ENCODE measurements around the gene FGF21. TPM values are rescaled to one million over a fixed set of nuclear protein-coding genes. Genes with fewer than 3 reads are reported as not detected.

FGF21 gene
- total RNA-seq, 1 donor from 2014 or later: not detected

DNA sequence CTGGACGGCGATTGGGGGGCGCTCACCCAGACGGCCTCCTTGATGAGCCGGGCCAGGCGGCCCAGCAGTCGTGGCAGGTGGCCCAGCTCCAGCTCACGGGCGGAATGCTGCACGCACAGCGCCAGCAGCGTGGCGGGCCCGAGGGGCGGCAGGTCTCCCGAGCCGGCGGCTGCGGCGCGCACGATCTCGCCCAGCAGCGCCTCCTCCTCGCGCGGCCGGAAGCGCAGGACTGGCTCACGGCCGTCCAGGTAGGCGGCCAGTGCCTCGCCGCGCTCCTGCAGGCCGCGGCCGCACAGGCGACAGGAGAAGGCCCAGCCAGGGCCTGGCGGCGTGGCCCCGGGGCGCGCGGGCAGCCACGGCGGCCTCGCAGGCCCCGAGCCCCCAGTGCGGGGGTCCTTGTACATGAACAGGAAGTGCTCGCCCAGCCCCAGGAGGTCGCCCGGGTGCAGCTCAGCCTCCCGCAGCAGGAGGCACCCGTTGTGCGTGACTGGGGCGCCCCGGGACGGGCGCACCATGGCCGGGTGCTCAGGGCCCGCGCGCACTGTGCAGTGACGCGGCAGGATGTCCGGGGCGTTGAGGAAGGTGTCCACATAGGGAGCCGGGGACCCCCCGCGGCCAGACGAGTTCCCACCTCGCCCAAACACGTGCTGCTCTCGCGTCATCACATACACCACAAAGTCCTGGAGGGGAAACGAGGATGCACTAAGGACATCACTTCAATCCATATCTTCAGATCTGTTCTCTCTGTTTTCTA, 26.2 kb upstream of the FGF21 start:
- DNase-seq (ENCODE audit: low spot score): no peak

DNA sequence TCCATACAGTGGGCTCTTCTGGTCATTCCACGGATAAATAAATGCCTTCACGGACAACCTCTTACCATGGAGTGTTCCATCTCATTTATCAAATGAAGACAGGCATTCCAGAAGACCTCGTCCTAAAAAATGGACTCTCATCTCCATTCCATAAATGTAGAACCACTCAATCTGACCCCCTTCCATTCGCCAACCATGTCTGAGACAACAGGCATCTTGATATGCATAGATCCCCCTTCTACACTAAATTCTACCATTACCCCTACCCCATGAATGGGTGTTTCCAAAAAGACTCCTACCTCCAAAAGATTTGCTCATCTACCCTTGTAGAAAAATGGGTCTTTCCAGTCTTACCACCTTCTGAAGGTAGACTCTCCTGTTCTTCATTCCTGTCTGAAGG, 23.9 kb upstream of the FGF21 start:
- no peak for DNase-seq (ENCODE audit: low spot score)

DNA sequence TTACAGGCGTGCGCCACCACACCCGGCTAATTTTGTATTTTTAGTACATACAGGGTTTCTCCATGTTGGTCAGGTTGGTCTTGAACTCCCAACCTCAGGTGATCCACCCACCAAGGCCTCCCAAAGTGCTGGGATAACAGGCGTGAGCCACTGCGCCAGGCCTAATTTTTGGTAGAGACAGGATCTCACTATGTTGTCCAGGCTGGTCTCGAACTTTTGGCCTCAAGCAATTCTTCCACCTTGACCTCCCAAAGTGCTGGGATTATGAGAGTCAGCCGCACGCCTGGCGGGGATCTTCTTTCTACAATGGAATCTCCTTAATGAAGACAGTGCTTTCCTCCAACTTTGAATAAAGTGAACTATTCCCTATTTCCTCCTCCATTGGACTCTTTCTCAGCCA, 20.7 kb upstream of the FGF21 start:
- no peak for DNase-seq (ENCODE audit: low spot score)

DNA sequence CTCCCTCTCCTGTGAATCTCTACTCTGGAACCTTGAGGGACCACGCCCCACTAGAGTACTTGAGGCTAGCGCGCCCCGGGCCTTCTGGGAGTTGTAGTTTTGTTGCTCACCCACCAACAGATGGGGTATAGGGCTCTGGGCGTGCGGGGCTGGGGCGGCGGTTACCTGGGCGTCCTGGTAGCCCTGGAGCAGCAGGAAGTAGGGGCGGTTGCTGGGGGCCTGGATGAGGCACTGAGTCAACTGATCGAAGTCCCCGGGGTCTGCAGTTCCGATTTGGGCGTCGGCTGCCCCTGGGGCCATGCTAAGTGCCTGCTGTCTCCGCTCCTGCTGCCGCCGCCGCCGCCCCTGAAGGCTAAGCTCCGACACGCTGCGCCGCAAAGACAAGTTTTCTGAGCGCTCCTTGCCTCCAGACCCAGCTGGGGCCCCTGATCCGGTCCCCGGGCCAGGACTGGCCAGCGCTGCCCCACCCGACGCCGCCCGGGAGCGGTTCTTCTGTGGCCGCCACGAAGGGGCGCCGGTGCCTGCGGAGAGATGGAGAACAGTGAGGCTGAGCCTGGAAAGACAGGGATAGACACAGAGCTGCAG, 20.2 kb upstream of the FGF21 start:
- DNase-seq (ENCODE audit: low spot score): no peak

DNA sequence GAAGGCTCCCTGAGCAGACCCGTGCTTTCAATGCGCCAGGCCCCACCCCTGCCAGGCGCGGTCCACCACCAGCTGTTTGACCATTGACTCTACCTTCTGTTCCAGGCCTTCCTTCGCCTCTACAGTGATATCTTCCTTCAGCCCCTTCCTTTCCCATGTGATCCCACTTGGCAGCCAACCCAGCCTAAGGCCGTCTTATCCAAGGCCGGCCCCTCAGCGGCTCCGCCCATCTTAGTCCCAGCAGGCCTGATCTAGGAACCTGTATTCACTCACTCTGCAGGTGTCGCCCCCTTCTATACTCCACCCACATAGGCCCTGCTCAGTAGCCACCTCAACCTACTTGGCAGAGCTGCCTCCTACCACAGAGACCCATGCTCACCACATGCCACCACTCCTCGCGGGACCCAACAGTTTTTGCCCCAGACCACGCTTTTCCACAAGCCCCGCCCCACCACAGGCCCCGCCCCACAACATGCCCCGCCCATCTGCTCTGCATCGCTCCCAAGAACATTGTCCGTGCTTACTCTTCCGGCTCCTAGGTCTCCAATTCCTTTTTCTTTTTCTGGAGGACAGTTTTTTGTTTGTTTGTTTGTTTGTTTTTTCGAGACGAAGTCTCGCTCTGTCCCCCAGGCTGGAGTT, 17.8 kb upstream of the FGF21 start:
- DNase-seq (ENCODE audit: low spot score): no peak

DNA sequence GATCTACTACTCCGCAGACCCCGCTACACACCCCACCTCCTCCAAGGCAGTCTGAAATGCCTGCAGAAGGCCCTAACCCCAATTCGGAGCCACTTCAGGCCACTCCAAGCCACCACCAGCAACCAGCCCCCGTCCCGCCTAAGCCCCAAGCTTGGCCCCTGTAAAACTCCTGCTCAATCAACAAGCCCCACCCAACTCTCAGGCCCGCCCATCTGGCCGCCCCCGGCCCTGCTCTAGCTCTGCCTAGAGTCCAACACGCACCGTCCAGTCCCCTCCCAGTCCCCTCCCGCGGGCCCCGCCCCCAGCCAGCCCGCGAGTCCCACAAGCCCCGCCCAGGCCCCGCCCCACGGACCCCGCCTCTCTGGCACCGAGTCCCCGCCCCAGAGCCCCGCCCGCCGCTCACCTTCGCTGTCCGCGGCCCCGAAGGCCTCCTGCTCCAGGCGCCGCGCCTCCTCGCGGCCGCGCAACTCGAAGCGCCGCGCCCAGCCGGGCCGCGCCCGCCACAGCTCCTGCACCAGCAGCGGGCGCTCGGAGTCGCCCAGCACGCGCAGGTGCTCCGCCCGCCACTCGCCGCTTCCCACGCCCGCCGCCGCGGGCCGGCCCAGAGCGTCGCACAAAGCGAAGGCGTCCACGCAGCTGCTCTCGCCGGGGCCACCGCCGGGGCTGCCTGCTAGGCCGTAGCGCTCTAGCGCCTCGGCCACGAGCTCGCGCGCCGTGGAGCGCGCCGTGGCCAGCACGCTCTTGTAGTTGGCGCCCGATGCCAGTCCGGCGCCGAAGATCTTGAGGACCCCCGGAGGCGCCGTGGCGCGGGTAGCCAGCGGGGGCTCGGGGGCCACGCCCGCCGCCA, 16.5 kb upstream of the FGF21 start:
- peak; percentile 95 for DNase-seq (ENCODE audit: low spot score)

DNA sequence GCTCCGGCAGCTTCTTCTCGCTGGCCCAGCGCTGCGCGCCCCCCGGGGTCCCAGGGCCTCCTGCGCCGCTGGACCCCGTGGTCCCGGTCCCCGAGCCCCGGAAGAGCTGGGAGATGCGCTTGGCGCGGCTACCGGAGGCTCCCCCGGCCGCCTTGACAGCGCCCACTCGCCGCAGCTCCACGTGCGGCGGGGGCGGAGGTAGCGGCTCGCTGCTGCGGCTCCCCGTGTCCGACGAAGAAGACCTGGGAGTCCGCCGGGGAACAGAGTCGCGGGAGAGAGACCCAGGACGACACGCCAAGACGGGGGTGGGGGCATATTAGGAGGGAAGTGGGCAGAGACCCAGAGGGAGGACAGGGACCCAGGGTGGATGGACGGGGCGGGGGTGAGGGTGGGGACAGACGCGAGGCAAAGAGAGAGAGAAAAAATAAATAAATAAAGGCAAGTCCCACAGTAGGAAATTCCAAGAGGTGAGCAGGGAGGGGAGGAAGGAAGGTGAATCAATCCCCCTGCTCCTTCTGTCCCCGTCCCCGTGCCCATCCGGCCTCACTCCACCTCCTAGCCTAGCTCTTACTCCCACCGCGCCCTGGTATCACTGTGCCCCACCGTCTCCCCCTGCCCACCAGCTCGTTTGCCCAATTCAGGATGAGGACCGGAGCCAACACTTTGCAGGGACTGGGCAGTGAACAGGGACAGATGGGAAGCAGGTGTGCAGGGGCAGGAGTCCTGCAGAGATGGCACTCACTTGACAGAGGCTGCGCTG, 15.7 kb upstream of the FGF21 start:
- DNase-seq (ENCODE audit: low spot score): no peak

DNA sequence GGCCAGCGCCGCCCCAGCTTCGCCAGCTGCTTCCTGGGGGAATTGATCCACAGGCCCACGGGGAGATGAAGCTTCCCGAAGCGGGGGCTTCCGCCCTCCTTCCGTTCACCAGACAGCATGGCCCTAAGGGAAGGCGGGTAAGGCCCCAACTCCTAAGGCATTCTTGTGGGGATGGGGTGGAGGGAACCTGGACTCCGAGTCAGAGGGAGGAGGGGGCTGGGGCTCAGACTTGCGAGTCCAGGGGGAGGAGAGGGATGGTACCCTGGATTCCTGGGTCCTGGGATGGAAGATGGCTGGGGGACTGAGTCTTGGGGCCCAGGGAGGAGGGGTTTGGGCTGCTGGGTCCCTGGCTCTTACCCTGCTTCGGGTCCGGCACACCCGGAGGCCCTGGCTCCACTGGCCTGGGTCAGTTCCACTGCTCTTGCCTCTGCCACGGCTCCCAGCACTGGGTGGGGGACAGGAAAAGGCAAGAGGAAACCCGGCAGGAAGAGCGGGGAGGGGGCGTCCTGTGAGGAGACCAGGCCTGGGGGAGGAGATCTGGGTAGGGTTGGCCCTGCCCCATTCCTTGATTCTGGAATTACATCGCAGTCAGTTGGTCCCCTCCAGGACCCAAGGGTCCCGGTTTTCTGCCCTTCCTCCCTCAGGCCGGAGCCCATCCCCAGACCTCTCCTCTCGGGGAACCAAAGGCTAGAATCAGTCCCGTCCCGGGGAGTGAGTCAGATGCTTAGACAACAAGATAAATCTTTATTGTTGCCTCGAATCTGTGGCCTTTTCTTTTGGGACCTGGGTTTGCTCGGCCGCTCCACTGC, 15.0 kb upstream of the FGF21 start, which contains the start of gene RASIP1:
Gene RASIP1, minus strand, starts transcription at position 447 of the 809 bp plus-strand sequence. Its CDS starts 328 bp downstream, at position 119.
- DNase-seq (ENCODE audit: low spot score): no peak

DNA sequence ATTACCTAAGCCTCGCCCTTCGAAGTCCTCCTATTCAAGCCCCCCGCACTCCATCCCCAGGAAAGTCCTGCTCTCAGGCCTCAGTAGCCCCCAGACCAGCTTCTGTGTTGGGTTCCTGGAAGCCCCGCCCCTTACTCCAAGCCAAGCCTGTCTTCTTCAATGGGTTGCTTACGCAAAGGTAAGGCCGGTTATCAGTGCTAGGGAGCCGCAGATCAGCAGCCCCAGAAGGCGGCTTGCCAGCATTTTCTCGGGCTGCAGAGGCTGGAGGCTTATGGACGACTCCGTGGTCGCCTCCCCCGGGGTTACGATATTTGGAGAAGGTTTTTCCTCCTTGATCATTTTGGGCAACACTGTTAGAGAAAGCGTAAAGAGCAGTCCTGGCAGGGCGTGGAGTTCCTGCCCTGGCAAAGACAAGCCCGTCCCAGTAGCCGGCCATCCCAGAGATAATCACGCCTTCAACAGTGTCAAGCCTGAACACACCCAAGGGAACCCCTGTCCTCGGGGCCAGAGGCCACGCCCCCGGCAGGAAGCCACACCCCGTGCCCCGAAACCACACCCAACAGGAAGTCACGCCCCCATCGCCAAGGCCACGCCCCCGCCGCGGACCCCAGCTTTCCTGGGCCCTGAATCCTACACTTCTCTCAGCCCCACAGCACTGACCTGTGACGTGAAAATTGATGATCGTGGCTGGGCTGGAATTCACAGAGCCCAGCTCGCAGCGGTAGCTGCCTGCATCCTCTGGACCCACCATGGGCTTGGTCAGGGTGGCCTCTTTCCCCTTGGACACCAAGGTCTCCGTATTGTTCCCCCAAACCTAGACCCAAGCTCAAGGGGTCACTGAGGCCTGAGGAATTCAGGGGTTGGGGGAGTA, 14.0 kb upstream of the FGF21 start:
- DNase-seq (ENCODE audit: low spot score): no peak

DNA sequence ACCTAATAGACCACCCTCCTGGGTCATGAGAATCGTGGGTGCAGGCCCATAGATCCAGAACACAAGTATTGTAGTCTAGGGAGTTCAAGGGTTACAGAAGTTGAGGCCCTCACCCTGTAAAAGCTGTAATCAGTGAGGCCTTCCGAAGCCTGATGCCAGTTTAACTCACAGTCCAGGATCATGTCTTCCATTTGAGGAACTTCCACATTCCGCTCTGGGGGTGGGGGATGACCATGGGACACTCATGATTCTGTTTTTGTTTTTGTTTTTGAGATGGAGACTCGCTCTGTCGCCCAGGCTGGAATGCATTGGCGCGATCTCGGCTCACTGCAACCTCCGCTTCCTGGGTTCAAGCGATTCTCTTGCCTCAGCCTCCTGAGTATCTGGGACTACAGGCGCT, 13.2 kb upstream of the FGF21 start:
- DNase-seq (ENCODE audit: low spot score): no peak

DNA sequence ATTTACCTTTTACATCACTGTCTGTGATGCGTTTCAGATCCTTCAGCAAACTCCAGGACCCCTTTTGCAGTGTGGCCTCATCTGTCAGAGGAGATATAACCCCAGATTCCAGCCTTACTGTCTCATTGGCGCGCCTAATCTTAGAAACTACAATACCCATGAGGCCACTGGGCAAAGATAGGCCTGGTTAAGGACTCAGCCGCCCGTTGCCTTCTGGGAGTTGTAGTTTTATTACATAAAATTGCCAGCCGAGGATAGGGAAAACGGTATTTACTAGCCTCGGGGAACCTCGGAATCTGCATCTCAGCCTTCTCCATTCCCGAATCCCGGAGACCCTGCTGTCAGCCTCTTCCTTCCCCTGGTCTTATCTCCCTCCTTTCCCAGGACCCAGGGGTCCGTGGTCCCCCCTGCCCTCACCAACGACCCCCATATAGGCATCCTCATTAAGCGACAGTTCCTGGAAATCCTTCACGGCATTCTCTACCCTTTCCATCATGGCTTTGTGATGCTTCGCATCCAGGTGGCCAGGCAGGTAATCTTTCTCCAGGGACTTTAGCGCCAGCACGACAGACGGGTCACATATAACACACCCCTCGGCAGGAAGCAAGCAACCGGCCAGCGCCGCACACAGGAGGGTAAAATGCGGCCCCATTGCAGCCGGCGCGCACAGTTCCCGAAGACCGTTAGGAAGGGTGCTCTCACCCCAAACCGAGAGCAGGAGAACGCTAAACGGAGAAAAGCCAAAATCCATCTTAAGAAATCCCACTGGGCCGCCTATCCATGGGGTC, 9.9 kb upstream of the FGF21 start:
- DNase-seq (ENCODE audit: low spot score): no peak

DNA sequence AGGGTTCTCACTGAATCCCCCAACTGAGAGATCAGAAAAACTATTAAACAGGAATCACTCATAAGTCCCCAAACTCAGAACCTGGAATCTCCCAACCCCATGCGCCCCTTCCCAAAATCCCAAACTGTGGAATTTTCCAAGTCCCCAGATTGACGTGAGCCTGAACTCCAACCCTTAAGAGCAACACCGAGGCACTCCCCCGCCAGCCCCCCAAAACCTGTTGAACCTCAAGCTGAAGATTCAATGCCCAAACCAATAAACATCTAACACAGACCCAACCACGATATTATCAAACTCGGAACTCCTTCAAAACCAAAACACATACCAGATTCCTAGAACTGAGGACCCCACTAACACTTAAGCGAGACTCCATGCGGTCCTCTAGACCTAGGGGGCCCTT, 9.2 kb upstream of the FGF21 start:
- no peak for DNase-seq (ENCODE audit: low spot score)

DNA sequence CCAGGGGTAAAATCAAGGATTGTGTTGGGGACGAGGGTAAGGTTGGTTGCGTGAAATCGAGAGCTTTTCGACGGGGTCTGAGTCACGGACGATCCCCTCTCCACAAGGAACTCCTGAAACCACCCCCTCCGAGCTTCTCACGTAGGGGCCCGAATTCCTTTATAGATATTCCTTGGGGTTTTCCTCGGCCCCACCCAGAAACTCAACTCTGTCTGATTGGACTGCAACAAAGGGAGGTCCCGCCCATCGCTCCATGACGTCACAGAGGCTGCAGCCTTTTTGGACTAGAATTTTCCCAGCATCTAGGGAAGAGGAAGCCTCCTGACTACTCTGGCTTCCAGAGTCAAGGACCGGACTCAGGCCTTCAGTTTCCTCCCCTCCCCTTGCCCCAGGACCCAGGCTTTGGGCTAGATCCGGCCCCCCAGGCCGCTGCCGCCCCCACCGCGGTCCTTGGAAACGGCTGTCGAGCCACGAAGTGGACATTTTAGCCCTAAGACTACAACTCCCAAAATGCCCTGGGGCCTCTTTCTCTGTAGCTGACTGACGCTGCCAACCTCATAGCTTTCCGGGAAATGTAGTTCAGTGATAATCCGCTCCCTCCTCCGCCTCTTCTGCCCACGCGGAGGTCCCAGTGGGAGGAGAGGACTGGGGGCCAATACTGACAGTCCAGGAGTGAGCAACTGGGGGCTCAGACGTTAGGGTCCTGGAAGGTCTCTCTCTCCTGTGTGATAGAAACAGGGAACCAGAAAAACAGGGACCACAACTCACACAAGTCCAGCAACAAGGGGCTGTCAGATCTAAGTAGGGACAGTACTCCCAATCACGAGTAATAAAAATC, 8.4 kb upstream of the FGF21 start, which contains the start of gene IZUMO1:
Gene IZUMO1, minus strand, starts transcription at position 172 of the 838 bp plus-strand sequence. CDS start 1,050 bp downstream, outside the sequence.
- no peak for DNase-seq (ENCODE audit: low spot score)

DNA sequence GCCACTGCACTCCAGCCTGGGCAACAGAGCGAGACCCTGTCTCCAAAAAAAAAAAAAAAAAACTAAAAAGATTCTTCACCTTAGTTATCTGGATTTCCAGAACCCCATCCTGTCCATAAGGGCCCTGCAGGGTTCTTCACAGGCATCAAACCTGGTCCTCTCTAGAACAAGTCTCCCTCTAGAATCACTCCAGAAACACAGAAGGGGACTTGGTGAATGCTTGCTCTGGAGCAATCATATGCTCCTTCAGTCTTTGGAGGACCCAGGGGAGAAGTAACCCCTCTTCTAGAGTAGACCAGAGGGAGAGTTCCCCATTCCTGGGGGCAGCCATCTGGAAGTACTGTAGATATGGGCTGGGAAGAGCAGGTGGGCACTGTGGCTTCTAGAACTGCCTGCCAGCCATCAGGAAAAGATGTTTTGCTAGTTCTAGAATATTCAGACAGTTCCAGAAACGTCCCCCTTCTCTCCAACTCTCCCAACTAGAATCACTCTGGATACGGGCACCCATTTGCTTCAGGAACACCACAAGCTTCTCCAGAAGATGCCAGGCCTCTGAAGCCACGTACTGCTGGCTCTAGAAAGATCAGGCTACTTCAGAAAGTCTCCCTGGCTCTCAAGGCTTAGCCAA, 5.6 kb upstream of the FGF21 start:
- DNase-seq (ENCODE audit: low spot score): no peak

DNA sequence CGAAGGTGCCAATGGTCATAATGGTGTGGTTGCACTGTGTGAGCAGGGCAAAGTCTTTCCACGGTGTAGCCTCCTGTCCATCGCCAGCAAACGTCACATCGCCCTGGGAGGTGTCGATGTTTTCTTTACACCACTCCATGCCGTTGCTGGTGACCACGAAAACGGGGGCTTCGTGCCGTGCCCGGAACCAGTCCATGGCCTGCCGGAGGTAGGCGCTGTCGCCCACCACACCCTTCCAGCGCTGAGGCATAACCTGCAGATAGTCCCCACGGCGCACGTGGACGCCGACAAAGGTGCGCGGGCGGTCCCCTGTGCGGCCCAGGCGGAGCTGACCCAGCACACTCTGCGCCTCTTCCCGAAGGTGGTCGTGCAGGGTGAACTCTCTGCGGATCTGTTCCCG, 5.0 kb upstream of the FGF21 start:
- no peak for DNase-seq (ENCODE audit: low spot score)

DNA sequence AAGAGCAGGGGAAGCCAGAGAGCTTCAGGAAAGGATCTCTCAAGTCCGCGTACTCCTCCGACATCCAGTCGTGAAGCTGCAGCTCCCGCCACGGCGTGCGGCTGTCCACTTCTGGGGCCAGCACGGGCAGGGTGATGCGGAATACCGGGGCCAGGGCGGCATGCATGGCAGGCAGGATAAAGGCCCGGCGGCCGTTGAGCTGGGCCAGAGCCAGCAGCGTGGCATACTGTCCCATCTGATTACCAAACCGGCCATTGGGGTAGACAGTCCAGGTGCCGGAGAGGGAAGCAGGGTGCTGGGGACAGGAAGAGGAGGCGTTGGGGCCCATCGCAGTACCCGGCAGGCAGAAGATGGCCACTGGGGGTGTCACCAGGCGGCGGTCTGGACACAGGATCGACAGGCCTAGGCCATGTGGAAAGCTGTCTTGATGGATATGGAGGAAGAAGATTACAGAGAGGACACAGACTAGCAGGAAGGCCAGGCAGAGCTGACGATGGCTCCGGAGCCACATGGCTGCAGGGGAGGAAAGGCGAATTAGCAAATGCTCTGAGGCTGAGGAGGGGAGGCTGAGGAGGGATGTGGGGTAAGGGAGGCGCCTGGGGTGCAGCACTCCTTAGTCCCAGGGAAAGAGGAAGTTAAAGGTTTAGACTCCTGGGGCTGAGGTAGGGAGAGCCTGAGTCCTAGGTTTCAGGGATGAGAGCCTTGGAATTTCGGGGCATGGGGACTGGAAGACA, 4.4 kb upstream of the FGF21 start:
- DNase-seq (ENCODE audit: low spot score): no peak

Measured in ureter (tissue), 1 donor.